DOHH2 (cell line): Measurements from ENCODE around the gene DIP2C.

Source experiments
- H3F3A ChIP-seq: fragments of 200-600 bp; sonication (generic), shearing (Covaris generic); 2 replicates; pipeline ENCODE4 v1.6.0; 2016; ENCODE audit warnings: antibody characterized with exemption, mild to moderate bottlenecking; ENCODE audit not compliant: control insufficient read depth, insufficient read depth
- H3K27ac ChIP-seq: fragments of 200-600 bp; sonication (generic); 2 replicates; pipeline ENCODE4 v1.5.1; 2014; ENCODE audit warnings: low read depth, mild to moderate bottlenecking, low read length, moderate library complexity
- H3K27me3 ChIP-seq: fragments of 200-600 bp; sonication (generic); 2 replicates; pipeline ENCODE4 v1.6.1; 2014; ENCODE audit warnings: mild to moderate bottlenecking, low read length, mixed read lengths; ENCODE audit not compliant: control insufficient read depth
- H3K36me3 ChIP-seq: fragments of 200-600 bp; sonication (generic); 2 replicates; pipeline ENCODE4 v1.6.1; 2014; ENCODE audit warnings: mild to moderate bottlenecking, low read length, moderate library complexity, mixed read lengths; ENCODE audit not compliant: control insufficient read depth
- H3K4me1 ChIP-seq: fragments of 200-600 bp; sonication (generic); 2 replicates; pipeline ENCODE4 v1.6.1; 2014; ENCODE audit warnings: mild to moderate bottlenecking, low read length, mixed read lengths; ENCODE audit not compliant: control insufficient read depth
- H3K4me2 ChIP-seq: fragments of 200-600 bp; sonication (generic); 2 replicates; pipeline ENCODE4 v1.6.0; 2014; ENCODE audit warnings: mild to moderate bottlenecking, low read length, moderate library complexity
- H3K4me3 ChIP-seq: fragments of 200-600 bp; sonication (generic); 2 replicates; pipeline ENCODE4 v1.5.1; 2014; ENCODE audit warnings: mild to moderate bottlenecking, low read length, mixed read lengths
- H3K79me2 ChIP-seq: fragments of 200-600 bp; sonication (generic); 2 replicates; pipeline ENCODE4 v1.6.1; 2014; ENCODE audit warnings: mild to moderate bottlenecking, low read length, mixed read lengths; ENCODE audit not compliant: control insufficient read depth
- H3K9me2 ChIP-seq: fragments of 200-600 bp; sonication (generic); replicated peaks from 2 replicates; pipeline ENCODE4 v1.6.1; 2014; ENCODE audit warnings: mild to moderate bottlenecking, low read length, mixed read lengths; ENCODE audit not compliant: control insufficient read depth
- H3K9me3 ChIP-seq: fragments of 200-600 bp; sonication (generic); 2 replicates; pipeline ENCODE4 v1.6.1; 2014; ENCODE audit warnings: antibody characterized with exemption, low read length, mixed read lengths; ENCODE audit not compliant: control insufficient read depth, insufficient read depth
- H4K20me1 ChIP-seq: fragments of 200-600 bp; sonication (generic); 2 replicates; pipeline ENCODE4 v1.6.0; 2014; ENCODE audit warnings: low read depth, mild to moderate bottlenecking, antibody characterized with exemption, low read length, moderate library complexity; ENCODE audit not compliant: control insufficient read depth, insufficient read depth
- EZH2phosphoT487 ChIP-seq: fragments of 200-600 bp; sonication (generic); IDR thresholded peaks from 2 replicates; pipeline ENCODE4 v1.6.1; 2017; ENCODE audit warnings: borderline replicate concordance, mild to moderate bottlenecking, antibody characterized with exemption, low read length, moderate library complexity, mixed read lengths
- TF ChIP-seq, protein P1 (sequence below): fragments of 200-600 bp; sonication (generic); IDR thresholded peaks from one replicate; pipeline ENCODE4 v1.5.1; 2014; ENCODE audit warnings: antibody characterized with exemption, mild to moderate bottlenecking, low read depth, low read length; ENCODE audit not compliant: poor library complexity, severe bottlenecking

DIP2C gene

DNA sequence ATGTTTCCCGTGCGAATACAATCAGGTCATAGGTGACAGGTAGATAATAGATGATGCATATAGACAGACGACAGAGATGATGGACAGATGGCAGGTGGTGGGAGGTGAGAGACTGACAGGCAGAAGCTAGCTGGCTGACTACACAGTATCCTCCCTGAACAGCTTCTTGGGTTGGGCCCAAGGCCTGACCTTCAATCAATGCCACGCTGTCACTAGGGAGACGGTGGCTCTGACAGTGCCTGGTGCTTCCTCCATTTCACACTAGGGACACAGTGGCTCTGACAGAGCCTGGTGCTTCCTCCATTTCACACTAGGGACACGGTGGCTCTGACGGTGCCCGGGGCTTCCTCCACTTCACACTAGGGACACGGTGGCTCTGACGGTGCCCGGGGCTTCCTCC lies 200.1 kb downstream of the DIP2C start:
- Histone ChIP-seq H3K79me2 (peaks cover 75% of the 10 kb centered on the region), H4K20me1 (peaks cover 4% of the 10 kb centered on the region), H3K4me2 (no peak overlapping the region), H3K9me3 (no peaks in the 10 kb centered on the region), H3F3A (no peaks in the 10 kb centered on the region), H3K4me3 (no peak overlapping the region), H3K4me1 (peaks cover 9% of the 10 kb centered on the region), H3K27ac (no peak overlapping the region), H3K36me3 (peaks cover 33% of the 10 kb centered on the region), H3K9me2 (no peaks in the 10 kb centered on the region), H3K27me3 (no peaks in the 10 kb centered on the region)
- TF ChIP-seq EZH2phosphoT487, result no peak
- TF ChIP-seq, protein P1, sequence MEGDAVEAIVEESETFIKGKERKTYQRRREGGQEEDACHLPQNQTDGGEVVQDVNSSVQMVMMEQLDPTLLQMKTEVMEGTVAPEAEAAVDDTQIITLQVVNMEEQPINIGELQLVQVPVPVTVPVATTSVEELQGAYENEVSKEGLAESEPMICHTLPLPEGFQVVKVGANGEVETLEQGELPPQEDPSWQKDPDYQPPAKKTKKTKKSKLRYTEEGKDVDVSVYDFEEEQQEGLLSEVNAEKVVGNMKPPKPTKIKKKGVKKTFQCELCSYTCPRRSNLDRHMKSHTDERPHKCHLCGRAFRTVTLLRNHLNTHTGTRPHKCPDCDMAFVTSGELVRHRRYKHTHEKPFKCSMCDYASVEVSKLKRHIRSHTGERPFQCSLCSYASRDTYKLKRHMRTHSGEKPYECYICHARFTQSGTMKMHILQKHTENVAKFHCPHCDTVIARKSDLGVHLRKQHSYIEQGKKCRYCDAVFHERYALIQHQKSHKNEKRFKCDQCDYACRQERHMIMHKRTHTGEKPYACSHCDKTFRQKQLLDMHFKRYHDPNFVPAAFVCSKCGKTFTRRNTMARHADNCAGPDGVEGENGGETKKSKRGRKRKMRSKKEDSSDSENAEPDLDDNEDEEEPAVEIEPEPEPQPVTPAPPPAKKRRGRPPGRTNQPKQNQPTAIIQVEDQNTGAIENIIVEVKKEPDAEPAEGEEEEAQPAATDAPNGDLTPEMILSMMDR, result no peak

DNA sequence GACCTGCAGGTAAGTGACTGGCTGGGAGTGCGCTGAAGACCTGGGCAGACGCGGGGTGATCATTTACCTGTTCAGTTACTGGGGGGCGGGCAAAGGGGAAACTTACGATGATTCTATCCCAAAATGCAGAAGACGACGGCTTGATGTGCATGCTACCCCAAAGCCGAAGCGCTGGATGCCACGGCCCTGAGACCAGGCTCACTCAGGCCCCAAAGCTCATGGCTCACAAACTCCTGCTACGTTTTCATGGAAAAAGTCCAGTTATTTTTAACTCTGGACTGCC lies 200.6 kb downstream of the DIP2C start:
- peaks cover 37% of the 10 kb centered on the region for H3K36me3 ChIP-seq
- peaks cover 71% of the 10 kb centered on the region for H3K79me2 ChIP-seq
- peaks cover 9% of the 10 kb centered on the region for H3K4me1 ChIP-seq
- no peaks in the 10 kb centered on the region for H3K27me3 ChIP-seq
- H3K9me2 ChIP-seq, result no peaks in the 10 kb centered on the region
- H3K4me2 ChIP-seq, result no peak overlapping the region
- H3F3A ChIP-seq, result no peaks in the 10 kb centered on the region
- H3K9me3 ChIP-seq, result no peaks in the 10 kb centered on the region
- no peak overlapping the region for H3K4me3 ChIP-seq
- TF ChIP-seq EZH2phosphoT487, result no peak
- TF ChIP-seq, protein P1, result no peak
- peaks cover 4% of the 10 kb centered on the region for H4K20me1 ChIP-seq
- H3K27ac ChIP-seq, result no peak overlapping the region

DNA sequence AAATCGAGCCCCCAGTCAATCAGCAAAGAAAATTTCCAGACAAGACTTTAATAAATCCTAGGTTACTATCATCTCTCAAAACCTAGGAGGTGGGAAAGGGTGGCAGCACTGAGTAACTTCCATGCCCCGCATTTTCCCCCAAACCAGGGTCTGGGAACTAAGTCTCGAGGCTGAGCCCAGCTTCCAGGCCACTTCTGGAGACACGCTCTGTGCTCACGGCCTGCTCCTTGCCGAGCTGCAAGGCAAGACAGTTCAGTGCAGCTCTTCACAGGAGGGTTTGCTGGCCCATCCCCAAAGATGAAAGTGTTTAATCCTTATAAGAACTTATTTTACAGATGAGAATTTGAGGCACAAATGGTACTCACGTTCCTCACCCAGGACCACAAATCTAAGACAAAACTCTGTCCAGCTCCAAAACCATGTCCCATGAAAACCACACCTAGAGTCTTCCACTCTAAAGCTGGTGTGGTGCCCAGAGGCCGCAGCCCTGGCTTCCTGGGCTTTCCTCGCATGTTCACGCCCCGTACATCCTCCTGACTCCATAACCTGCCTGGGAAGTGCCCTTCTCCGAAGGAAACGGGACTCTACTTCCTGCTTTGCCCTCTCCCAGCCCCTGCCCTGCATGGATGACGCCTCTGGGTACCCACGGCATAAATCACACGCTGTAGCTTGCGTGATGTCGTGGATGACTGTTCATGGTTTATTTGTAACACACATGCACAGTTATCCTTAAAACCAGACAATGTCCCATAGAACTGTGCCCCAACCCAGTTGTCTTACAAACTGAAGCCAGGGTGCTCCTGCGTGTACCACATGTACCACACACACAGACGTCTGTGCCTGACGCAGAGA lies 201.2 kb downstream of the DIP2C start:
- Histone ChIP-seq H3K4me1 (peaks cover 9% of the 10 kb centered on the region), H4K20me1 (peaks cover 4% of the 10 kb centered on the region)
- no peak for TF ChIP-seq EZH2phosphoT487
- TF ChIP-seq, protein P1, result no peak

More for the DNA sequence above, 201.2 kb downstream of the DIP2C start:
- no peaks in the 10 kb centered on the region for H3K9me2 ChIP-seq
- H3K9me3 ChIP-seq, result no peaks in the 10 kb centered on the region
- H3K27me3 ChIP-seq, result no peaks in the 10 kb centered on the region
- H3K79me2 ChIP-seq, result peaks cover 65% of the 10 kb centered on the region
- H3K4me2 ChIP-seq, result no peak overlapping the region
- H3K4me3 ChIP-seq, result no peak overlapping the region
- H3K36me3 ChIP-seq, result peaks cover 43% of the 10 kb centered on the region
- no peaks in the 10 kb centered on the region for H3F3A ChIP-seq
- no peak overlapping the region for H3K27ac ChIP-seq
